GM12875 (cell line): ENCODE data around the gene TLE1.

Experiments
- H3K4me3 ChIP-seq: one replicate; pipeline ENCODE4 v1.5.1; 2011; ENCODE audit warnings: low read depth, low read length, control low read depth
- CTCF ChIP-seq: IDR thresholded peaks from 2 replicates; pipeline ENCODE4 v1.5.1; 2011; ENCODE audit warnings: low read depth, mild to moderate bottlenecking, control low read depth, inconsistent platforms, low read length, moderate library complexity, borderline replicate concordance; ENCODE audit not compliant: insufficient read depth

TLE1 gene

GRCh38 chr9:81591791-81592190 is 97.6 kb downstream of the TLE1 start:
- no peak for TF ChIP-seq CTCF
- H3K4me3 ChIP-seq: no peak overlapping the region

GRCh38 chr9:81590688-81591087 is 98.7 kb downstream of the TLE1 start:
- no peak overlapping the region for H3K4me3 ChIP-seq
- no peak for TF ChIP-seq CTCF

GRCh38 chr9:81589819-81590218 is 99.5 kb downstream of the TLE1 start:
- H3K4me3 ChIP-seq: no peak overlapping the region
- no peak for TF ChIP-seq CTCF

- no peak for TF ChIP-seq CTCF
- no peak overlapping the region for H3K4me3 ChIP-seq
Observed at GRCh38 chr9:81589392-81589791, 100.0 kb downstream of the TLE1 start.

- no peak for TF ChIP-seq CTCF
- no peak overlapping the region for H3K4me3 ChIP-seq
Observed at GRCh38 chr9:81588148-81588871, 101.0 kb downstream of the TLE1 start.

GRCh38 chr9:81586786-81587185 is 102.6 kb downstream of the TLE1 start:
- TF ChIP-seq CTCF: no peak
- H3K4me3 ChIP-seq: no peak overlapping the region

GRCh38 chr9:81585191-81585763 is 104.1 kb downstream of the TLE1 start:
- no peak overlapping the region for H3K4me3 ChIP-seq
- no peak for TF ChIP-seq CTCF
